A673 (cell line): ENCODE results near the gene B4GALNT4.

ENCODE experiments used
- EZH2 ChIP-seq: fragments of 200-600 bp; sonication (generic); IDR thresholded peaks from 2 replicates; pipeline ENCODE4 v1.6.1; 2017; ENCODE audit warnings: borderline replicate concordance, low read depth, mild to moderate bottlenecking, mixed read lengths, antibody characterized with exemption, low read length; ENCODE audit not compliant: poor library complexity, severe bottlenecking
- TF ChIP-seq, protein P1 (sequence below): fragments of 300-800, 200-600 bp; sonication (generic); conservative IDR thresholded peaks from 2 replicates; pipeline ENCODE4 v1.5.1; 2017; ENCODE audit warnings: low read depth, mild to moderate bottlenecking, antibody characterized with exemption, low read length, moderate library complexity, mixed read lengths

DNA sequence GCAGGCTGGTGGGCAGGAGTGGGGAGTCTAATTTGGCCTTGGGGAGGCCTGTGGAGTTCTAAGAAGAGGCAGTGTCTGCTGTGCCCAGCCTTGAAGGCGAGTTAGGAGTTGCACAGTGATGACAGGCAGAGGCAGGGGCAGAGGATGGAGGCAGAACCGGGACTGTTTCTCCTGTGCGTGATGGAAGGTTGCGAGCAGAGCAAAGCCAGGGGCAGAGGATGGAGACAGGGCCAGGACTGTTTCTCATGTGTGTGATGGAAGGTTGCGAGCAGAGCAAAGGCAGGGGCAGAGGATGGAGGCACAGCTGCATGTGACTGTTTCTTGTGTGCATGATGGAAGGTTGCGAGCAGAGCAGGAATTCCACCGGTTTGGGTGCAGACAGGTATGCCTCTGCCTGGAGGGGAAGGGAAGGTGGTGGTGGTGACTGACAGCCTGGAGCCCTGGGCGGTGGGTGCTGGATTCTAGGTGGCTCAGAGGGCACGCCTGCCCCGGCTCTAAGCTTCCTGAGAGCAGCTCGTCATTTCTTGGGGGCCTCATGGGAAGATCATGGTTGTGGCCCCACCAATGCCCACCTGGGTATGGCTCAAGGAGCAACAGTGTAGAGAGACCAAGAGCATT, 8.7 kb downstream of the B4GALNT4 start:
- TF ChIP-seq, protein P1, sequence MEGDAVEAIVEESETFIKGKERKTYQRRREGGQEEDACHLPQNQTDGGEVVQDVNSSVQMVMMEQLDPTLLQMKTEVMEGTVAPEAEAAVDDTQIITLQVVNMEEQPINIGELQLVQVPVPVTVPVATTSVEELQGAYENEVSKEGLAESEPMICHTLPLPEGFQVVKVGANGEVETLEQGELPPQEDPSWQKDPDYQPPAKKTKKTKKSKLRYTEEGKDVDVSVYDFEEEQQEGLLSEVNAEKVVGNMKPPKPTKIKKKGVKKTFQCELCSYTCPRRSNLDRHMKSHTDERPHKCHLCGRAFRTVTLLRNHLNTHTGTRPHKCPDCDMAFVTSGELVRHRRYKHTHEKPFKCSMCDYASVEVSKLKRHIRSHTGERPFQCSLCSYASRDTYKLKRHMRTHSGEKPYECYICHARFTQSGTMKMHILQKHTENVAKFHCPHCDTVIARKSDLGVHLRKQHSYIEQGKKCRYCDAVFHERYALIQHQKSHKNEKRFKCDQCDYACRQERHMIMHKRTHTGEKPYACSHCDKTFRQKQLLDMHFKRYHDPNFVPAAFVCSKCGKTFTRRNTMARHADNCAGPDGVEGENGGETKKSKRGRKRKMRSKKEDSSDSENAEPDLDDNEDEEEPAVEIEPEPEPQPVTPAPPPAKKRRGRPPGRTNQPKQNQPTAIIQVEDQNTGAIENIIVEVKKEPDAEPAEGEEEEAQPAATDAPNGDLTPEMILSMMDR = no peak
- TF ChIP-seq EZH2 = no peak
